BE2C (cell line): ENCODE data around the gene MORC4. TPM values are rescaled to one million over a fixed set of nuclear protein-coding genes. Genes with fewer than 3 reads are reported as not detected.

Experiments used
- DNase-seq: peaks from one replicate; pipeline ENCODE4 v3.0.0-alpha.2; 2020
- H3K27me3 ChIP-seq: fragments of 250-450 bp; sonication (Bioruptor Pico); 2 replicates; pipeline ENCODE4 v1.5.1; 2020; ENCODE audit warnings: mild to moderate bottlenecking
- H3K36me3 ChIP-seq: fragments of 250-450 bp; sonication (Bioruptor Pico); 2 replicates; pipeline ENCODE4 v1.5.1; 2020; ENCODE audit warnings: mild to moderate bottlenecking
- H3K4me1 ChIP-seq: fragments of 250-450 bp; sonication (Bioruptor Pico); 2 replicates; pipeline ENCODE4 v1.5.1; 2020
- H3K4me3 ChIP-seq: 2 replicates; pipeline ENCODE4 v1.5.1; 2011; ENCODE audit warnings: low read depth, low read length
- H3K9me3 ChIP-seq: fragments of 250-450 bp; sonication (Bioruptor Pico); 2 replicates; pipeline ENCODE4 v1.5.1; 2020
- polyA plus RNA-seq: library from polyadenylated mRNA; unstranded; fragments of >200 nt; gene quantifications from one replicate; pipeline ENCODE4 v1.2.1, GENCODE V29; 2012; ENCODE audit warnings: low read depth, missing spikeins; ENCODE audit not compliant: insufficient read length, insufficient read depth
- TF ChIP-seq, protein P1 (sequence below): IDR thresholded peaks from 2 replicates; pipeline ENCODE4 v1.5.1; 2012; ENCODE audit warnings: mild to moderate bottlenecking, low read depth, low read length

The MORC4 gene
- polyA plus RNA-seq: 2.2 TPM

GRCh38 chrX:107000013-107000515 is at the start of gene MORC4:
TSS of gene MORC4 (minus strand) at chrX:107000212. CDS start at chrX:106999969, 243 bp downstream.
- H3K9me3 ChIP-seq: no peaks in the 10 kb centered on the region
- TF ChIP-seq, protein P1, sequence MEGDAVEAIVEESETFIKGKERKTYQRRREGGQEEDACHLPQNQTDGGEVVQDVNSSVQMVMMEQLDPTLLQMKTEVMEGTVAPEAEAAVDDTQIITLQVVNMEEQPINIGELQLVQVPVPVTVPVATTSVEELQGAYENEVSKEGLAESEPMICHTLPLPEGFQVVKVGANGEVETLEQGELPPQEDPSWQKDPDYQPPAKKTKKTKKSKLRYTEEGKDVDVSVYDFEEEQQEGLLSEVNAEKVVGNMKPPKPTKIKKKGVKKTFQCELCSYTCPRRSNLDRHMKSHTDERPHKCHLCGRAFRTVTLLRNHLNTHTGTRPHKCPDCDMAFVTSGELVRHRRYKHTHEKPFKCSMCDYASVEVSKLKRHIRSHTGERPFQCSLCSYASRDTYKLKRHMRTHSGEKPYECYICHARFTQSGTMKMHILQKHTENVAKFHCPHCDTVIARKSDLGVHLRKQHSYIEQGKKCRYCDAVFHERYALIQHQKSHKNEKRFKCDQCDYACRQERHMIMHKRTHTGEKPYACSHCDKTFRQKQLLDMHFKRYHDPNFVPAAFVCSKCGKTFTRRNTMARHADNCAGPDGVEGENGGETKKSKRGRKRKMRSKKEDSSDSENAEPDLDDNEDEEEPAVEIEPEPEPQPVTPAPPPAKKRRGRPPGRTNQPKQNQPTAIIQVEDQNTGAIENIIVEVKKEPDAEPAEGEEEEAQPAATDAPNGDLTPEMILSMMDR: no peak

DNA sequence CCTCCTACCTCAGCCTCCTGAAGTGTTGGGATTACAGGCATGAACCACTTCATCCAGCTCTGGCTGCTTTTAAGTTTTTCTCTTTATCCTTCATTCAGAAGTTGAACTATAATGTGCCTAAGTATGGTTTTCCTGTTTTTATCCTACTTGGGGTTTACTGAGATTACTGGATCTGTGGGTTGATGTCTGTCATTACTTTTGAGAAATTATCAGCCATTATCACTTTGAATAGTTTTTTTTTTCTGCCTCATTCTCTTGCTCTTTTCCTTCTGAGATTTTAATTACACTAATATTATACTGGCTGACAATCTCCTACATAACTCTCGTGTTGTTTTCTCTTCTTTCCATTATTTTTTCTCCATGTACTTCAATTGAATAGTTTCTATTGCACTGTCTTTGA is 47.6 kb upstream of the MORC4 start:
- no peak overlapping the region for H3K4me3 ChIP-seq
- no peaks in the 10 kb centered on the region for H3K4me1 ChIP-seq
- TF ChIP-seq, protein P1: no peak
- DNase-seq: no peak
- no peaks in the 10 kb centered on the region for H3K27me3 ChIP-seq
- no peaks in the 10 kb centered on the region for H3K36me3 ChIP-seq
- no peaks in the 10 kb centered on the region for H3K9me3 ChIP-seq

More at GRCh38 chrX:107000013-107000515, at the start of gene MORC4:
- H3K27me3 ChIP-seq: no peaks in the 10 kb centered on the region
- H3K4me1 ChIP-seq: no peaks in the 10 kb centered on the region
- H3K36me3 ChIP-seq: no peaks in the 10 kb centered on the region
- DNase-seq: peak; percentile 75
- peak within 1 kb of the TSS; percentile 53 for H3K4me3 ChIP-seq

- DNase-seq: no peak
- H3K4me1 ChIP-seq: no peaks in the 10 kb centered on the region
- H3K27me3 ChIP-seq: no peaks in the 10 kb centered on the region
Observed at GRCh38 chrX:107029752-107030151, 29.7 kb upstream of the MORC4 start.

GRCh38 chrX:107025545-107025944 is 25.5 kb upstream of the MORC4 start:
- TF ChIP-seq, protein P1: peak; percentile 67
- Histone ChIP-seq H3K27me3 (no peaks in the 10 kb centered on the region), H3K9me3 (no peaks in the 10 kb centered on the region), H3K4me1 (no peaks in the 10 kb centered on the region), H3K36me3 (no peaks in the 10 kb centered on the region), H3K4me3 (no peak overlapping the region)
- no peak for DNase-seq

More at GRCh38 chrX:107029752-107030151, 29.7 kb upstream of the MORC4 start:
- H3K36me3 ChIP-seq: no peaks in the 10 kb centered on the region
- H3K9me3 ChIP-seq: no peaks in the 10 kb centered on the region
- H3K4me3 ChIP-seq: no peak overlapping the region
- TF ChIP-seq, protein P1: no peak

GRCh38 chrX:107014936-107015335 is 14.9 kb upstream of the MORC4 start:
- Histone ChIP-seq H3K9me3 (no peaks in the 10 kb centered on the region), H3K27me3 (no peaks in the 10 kb centered on the region), H3K4me3 (no peak overlapping the region), H3K36me3 (no peaks in the 10 kb centered on the region), H3K4me1 (no peaks in the 10 kb centered on the region)
- TF ChIP-seq, protein P1: no peak
- DNase-seq: no peak

GRCh38 chrX:107008034-107008433 is 8.0 kb upstream of the MORC4 start:
- no peaks in the 10 kb centered on the region for H3K27me3 ChIP-seq
- no peak overlapping the region for H3K4me3 ChIP-seq
- no peaks in the 10 kb centered on the region for H3K36me3 ChIP-seq
- no peaks in the 10 kb centered on the region for H3K9me3 ChIP-seq
- no peaks in the 10 kb centered on the region for H3K4me1 ChIP-seq
- TF ChIP-seq, protein P1: no peak
- DNase-seq: no peak
